GM18505 (cell line): ENCODE data around the gene MLKL.

Source experiments
- ATAC-seq: cut with Tn5 transposase; IDR thresholded peaks from one replicate; pipeline ENCODE4 v1.9.1; 2021; ENCODE audit not compliant: unreplicated experiment
- POLR2A ChIP-seq: IDR thresholded peaks from 4 replicates; pipeline ENCODE4 v1.6.1; 2011; ENCODE audit warnings: borderline replicate concordance; ENCODE audit not compliant: insufficient read depth, insufficient read length; ENCODE audit errors: extremely low read depth

MLKL gene

GRCh38 chr16:74738816-74739215 lies 38.2 kb upstream of the MLKL start:
- TF ChIP-seq POLR2A, result no peak
- ATAC-seq, result no peak

DNA sequence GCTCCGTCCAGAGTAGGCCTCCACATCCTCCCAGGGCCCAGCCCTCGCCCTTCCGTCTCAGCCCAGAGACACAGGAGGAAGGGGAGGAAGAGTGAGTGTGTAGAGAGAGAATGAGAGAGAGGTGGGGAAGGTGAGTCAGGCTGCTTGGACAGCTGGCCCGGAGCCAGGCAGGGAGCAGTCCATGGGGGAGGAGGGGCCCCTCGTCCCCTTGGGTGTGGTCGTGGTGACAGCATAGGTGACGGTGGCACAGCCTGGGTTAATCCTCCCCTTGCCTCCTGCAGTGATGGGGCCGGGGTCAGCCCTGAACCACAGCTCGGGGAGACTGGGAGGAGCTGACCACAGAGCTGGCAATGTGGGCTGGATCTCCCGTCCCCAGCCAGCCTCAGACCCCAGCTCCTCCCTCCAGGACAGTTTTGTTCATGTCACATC lies 37.5 kb upstream of the MLKL start:
- no peak for ATAC-seq

DNA sequence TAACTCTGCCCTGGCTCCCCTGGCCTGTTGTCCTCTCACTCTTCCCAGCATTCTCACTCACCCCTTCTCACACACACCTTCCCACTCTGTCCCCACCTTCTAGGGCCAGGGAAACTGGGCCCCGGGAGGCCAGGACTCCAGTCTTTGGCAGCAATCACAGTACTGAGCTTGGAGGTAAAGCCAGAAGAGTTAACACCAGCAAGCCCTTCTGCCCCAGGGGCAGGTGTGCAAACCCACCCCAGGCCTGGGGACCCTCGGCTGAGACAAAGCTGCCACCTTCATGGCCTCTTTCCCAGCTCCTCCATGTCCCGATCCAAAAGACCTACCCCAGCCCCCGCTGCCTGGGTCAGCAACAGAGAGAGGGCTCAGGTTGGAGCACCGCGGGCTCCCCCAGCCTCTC lies 36.9 kb upstream of the MLKL start:
- ATAC-seq, result no peak
- TF ChIP-seq POLR2A, result no peak

More for the DNA sequence above, 37.5 kb upstream of the MLKL start:
- no peak for TF ChIP-seq POLR2A

GRCh38 chr16:74736531-74737157 lies 36.0 kb upstream of the MLKL start:
- ATAC-seq, result no peak
- no peak for TF ChIP-seq POLR2A

DNA sequence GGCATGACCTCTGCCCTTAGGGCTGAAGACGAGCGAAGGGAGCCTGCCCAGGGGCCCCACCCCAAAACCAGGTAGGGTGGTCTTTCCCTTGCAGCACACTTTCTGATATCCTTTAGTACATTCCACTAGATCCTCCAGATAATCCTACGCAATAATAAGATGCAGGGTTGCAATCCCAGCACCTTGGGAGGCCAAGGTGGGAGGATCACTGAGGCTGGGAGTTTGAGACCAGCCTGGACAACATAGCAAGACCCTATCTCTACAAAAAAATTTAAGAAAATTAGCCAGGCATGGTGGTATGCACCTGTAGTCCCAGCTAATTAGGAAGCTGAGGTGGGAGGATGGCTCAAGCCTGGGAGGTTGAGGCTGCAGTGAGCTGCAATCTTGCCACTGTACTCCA lies 34.9 kb upstream of the MLKL start:
- no peak for TF ChIP-seq POLR2A
- ATAC-seq, result no peak

- no peak for TF ChIP-seq POLR2A
These were observed 34.4 kb upstream of the MLKL start for GRCh38 chr16:74735162-74735452.

DNA sequence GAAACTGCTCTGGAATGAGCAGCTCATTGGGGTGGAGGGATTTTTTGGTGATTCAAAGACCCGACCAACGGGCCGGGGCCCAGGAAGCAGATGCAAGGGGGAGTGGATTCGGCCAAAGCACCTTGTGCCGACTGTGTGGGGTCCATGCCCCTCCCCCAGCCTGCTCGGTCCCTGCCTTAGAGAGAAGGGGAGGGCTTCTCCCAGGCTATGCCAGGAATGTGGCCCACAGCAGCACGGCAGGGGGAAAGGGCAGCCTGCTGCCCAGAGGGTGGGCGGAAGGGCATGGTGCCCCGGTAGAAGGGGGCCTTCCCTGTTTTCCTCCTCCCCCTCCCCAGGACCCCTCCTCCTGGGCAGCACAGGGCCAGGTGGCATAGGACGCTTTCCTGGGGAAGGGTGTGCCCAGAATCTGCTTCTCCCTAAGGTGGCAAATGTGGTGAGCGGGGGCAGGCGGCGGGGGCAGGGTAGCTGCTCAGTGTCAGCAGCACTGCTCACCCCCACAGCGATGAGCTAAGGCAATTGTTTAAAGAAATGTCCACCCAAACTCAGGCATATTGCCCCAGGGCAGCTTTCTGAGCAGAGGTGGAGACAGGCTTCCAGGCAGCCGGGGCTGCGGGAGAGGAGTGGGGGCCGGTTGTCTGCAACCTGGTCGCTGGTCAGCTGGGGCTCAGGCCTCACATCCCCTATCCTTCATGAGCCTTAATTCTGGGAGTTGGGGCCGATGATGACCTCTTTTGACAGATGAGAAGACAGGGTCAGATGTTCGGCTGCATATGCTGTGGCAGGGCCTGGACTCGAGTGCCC lies 33.9 kb upstream of the MLKL start:
- no peak for TF ChIP-seq POLR2A
- ATAC-seq, result no peak

More at GRCh38 chr16:74735162-74735452, 34.4 kb upstream of the MLKL start:
- ATAC-seq, result no peak

- ATAC-seq, result no peak
- no peak for TF ChIP-seq POLR2A
These were observed 32.2 kb upstream of the MLKL start for GRCh38 chr16:74732707-74733350.

- no peak for TF ChIP-seq POLR2A
- ATAC-seq, result no peak
These were observed 31.3 kb upstream of the MLKL start for GRCh38 chr16:74731853-74732477.

DNA sequence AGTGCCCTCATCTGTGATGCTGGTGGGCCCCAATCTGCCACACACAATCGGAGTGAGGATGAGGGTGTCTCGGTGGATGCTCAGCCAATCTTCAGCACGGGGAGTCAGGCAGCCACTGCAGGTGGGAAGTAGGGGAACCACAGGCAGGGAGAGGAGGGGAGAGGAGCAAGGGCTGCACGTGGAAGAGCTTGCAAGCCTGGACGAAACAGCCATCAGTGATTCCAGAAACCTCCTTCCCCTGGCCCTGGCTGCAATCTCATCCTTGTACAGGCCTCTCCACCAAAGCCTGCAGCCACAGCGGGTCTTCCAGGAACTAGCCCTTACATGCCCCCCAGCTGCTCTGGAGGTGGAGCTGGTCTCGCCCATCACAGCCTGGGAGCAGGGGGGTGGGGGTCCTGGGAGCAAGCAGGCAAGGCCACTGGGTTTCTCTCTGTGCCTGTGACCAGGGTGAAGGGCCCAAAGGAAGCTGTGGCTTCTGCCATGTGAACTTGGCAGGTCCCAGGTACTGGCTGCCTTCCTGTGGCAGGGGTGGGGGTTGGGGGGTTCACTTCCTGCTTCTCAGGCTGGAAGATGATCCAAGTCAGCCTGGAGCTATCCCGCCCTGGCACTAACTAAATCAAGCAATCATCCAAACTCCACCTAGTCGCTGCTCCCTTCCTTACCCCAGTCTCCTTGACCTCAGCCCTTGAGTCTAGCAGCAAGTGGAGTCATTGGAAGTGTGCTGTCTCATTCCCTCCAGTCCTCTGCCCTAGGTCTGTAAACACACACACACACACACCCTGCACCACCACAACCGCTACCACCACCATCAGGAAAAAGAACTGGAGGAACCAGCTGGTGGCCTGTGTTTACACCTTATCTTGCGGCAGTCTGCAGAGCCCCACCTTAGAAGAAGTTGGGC lies 29.4 kb upstream of the MLKL start:
- ATAC-seq, result no peak
- no peak for TF ChIP-seq POLR2A

DNA sequence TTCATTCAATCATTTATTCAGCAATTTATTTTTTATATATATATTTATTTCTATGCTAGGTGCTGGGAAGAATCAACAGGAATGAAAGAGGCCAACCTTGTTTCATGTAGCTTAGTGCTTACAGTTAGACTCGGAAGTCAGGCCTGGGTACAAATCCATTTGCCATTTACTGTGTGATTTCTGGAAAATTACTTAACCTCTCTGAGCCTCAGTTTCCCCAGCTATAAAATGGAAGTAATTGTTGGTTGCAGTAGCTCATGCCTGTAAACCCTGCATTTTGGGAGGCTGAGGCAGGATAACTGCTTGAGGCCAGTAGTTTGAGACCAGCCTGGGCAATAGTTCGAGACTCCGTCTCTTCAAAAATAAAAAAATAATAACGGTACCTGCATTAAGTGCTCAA lies 27.2 kb upstream of the MLKL start:
- TF ChIP-seq POLR2A, result no peak
- no peak for ATAC-seq

DNA sequence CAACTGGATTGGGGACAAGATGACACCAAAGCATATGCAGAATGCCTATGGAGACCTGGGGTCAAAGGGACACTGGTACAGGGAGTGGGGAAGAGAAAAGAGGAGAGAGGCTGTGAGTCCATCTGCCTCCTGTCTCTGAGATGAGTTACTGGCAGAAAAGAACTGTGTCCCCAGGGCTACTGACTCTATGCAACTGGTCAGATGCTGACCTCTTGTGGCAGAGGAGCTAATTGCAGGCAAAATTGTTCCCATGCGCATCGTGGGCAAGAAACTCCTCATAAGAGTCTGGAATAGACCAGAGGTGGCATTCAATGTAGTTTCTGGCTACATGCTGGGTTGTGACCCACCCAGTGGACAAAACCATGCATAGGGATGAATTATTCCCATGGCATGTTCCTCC lies 26.1 kb upstream of the MLKL start:
- no peak for ATAC-seq
- TF ChIP-seq POLR2A, result no peak
